ENCODE measurements around the gene ELK3. TPM values are rescaled to one million over a fixed set of nuclear protein-coding genes. Genes with fewer than 3 reads are reported as not detected.

The ELK3 gene
- polyA plus RNA-seq, 3 donors = 45.0 to 53.7 (median 47.3) TPM

DNA sequence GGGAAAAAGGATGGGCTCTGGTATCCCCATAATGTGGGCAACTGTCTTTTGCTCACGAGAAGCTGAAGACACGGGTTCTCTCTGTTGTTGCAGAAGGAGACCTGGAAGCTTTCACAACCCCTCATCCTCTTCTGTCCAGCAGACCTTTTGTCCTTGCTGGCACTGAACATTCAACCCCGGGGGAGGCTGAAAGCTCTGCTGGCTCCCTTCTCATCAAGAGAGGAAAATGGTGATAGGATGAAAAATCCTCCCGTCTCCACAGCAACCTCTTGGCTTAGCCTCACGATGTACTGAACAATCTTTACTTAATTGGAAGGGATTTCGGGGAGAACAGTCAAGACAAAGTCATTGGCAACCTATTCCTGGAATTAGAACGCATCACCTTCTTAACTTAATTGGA, 39.0 kb downstream of the ELK3 start:
- no peak for DNase-seq

- DNase-seq = no peak
Measured at GRCh38 chr12:96233939-96234461, 39.8 kb downstream of the ELK3 start.

GRCh38 chr12:96234591-96235483, 40.7 kb downstream of the ELK3 start:
- no peak for DNase-seq

DNA sequence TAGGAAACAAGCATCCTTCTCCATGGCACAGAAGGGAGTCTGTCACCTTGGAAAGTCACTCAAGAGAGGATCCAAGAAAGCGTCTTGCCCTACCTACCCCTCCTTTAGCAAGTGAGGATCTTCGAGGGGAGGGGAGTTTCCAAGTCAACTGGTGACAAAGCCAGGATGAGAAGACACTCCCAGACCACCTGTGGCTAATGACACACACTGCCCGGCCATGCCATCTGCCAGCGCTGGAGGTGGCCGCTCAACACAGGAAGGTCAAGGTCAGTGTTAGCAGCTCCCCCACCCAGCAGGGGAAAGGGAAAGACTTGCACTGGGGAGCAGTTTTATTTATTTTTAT, 41.3 kb downstream of the ELK3 start:
- DNase-seq = no peak

- DNase-seq = no peak
Measured at GRCh38 chr12:96236221-96236822, 42.1 kb downstream of the ELK3 start.

- DNase-seq = no peak
Measured at GRCh38 chr12:96237035-96237434, 42.9 kb downstream of the ELK3 start.

DNA sequence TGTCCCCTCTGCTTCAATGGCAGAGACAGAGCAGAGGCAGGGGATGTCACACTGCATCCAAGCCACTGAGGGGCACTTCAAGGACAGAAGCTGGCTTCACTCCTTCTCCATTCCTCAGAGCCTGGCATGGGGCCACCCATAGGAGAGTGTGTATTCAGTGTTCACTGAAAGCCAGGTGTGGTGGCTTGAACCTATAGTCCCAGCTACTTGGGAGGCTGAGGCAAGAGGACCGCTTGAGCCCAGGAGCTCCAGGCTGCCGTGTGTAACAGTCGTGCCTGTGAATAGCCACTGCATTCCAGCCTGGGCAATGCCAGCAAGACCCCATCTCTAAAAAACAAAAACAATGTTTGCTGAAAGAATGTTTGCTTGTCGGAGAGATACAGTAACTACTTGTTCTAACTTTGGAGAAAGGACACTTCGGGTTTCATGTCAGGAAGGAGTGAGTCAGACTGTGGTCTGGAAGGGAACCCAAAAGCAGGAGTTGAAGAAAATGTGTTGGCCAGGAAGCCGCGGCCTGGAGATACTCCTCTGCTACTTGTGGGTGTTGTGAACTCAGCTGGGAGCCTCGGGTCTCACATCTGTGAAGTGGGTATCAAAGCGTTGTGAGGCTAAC, 43.4 kb downstream of the ELK3 start:
- DNase-seq = no peak

- DNase-seq = no peak
Measured at GRCh38 chr12:96238336-96239047, 44.3 kb downstream of the ELK3 start.

- DNase-seq = no peak
Measured at GRCh38 chr12:96239711-96240635, 45.8 kb downstream of the ELK3 start.

- DNase-seq = no peak
Measured at GRCh38 chr12:96240656-96241055, 46.5 kb downstream of the ELK3 start.

GRCh38 chr12:96241431-96241830, 47.3 kb downstream of the ELK3 start:
- no peak for DNase-seq

- DNase-seq = no peak
Measured at GRCh38 chr12:96241846-96242256, 47.7 kb downstream of the ELK3 start.

DNA sequence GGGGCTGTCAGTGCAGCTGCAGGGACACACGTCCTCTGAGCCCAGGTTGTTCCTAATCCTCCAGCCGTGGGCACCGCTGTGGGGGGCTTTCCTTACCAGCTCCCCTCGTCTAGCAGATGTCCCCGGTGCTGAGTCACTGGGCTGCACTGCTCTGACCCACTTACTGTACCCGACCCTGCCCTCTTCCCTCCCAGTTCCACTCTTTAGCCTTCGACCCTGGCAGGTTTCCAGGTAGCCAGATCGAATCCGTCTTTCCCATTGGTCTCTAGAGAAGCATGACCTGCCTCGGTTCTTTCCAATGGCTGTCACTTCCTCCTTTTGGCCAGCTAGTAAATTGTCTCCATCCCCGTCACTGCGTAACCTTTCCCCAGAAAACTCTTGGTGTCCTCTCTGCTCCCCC, 48.4 kb downstream of the ELK3 start:
- no peak for DNase-seq

GRCh38 chr12:96244826-96245225, 50.7 kb downstream of the ELK3 start:
- DNase-seq = no peak

- DNase-seq = no peak
Measured at GRCh38 chr12:96246926-96247505, 52.8 kb downstream of the ELK3 start.

DNA sequence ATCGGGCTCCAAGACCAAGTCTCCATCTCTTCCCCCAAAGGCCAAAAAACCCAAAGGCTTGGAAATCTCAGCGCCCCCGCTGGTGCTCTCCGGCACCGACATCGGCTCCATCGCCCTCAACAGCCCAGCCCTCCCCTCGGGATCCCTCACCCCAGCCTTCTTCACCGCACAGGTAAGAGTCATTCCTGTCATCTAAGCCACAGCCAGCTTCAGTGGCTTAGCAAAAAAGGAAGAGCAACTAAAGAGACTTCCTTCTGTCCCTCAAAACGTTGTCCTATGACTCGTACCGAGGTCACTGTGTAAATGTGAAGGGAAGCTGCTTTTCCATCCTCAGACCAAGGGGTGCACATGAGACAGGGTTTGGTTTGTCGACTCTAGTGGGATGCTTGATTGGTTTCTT, 53.4 kb downstream of the ELK3 start:
- no peak for DNase-seq

- no peak for DNase-seq
Measured at GRCh38 chr12:96248136-96248931, 54.2 kb downstream of the ELK3 start.

- peak; percentile 76 for DNase-seq
Measured at GRCh38 chr12:96249196-96250118, 55.3 kb downstream of the ELK3 start.
